T-helper 22 cell (primary cell): Measurements from ENCODE around the gene FERMT3.

Experiments
- DNase-seq: peaks from one replicate; pipeline ENCODE4 v3.0.0-alpha.2; 2020; ENCODE audit warnings: low read depth

Gene FERMT3

GRCh38 chr11:64186492-64187165 is 19.9 kb upstream of the FERMT3 start:
- DNase-seq: no peak

DNA sequence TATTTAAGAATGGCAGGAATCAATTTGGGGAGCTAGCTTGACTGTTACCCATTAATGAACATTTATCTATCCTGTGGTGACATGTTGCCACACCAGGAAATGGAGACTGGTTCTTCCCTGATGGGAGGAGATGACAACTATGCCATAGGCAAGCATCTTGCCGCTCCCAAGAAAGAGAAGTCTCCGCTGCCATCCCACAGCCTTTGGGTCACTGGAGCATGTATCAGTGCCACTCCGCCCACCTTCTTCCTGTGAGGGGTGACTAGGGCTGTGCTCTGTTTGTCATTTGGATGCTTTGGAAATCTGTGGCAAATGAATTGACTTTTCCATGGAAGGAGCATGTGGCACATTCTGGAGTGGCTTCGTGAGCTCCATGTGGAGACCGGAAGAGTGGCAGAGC is 14.1 kb upstream of the FERMT3 start:
- DNase-seq: no peak

DNA sequence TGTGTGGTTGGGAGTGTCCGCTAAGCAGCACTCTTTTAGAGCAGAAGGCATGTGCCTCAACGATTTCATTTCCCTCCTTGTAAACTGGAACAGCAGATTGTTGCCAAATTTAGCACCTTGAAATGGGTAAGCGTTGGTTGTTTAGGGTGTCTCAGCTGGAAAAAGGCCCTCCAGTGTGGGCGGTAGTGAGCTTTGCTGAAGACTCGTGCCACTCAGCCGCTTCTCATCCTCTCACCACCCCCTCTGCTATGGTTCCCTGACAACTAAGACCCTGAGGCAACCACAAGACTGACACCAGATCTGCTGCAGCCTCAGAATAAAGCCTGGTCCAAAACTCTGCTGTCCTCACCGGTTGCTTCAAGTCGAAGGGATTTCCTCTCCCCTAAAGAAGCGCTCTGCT is 9.9 kb upstream of the FERMT3 start:
- DNase-seq: no peak

GRCh38 chr11:64198511-64198910 is 8.0 kb upstream of the FERMT3 start:
- DNase-seq: no peak

- DNase-seq: no peak
These were observed 5.0 kb upstream of the FERMT3 start for GRCh38 chr11:64201543-64201942.

- no peak for DNase-seq
These were observed 3.5 kb upstream of the FERMT3 start for GRCh38 chr11:64202992-64203391.

DNA sequence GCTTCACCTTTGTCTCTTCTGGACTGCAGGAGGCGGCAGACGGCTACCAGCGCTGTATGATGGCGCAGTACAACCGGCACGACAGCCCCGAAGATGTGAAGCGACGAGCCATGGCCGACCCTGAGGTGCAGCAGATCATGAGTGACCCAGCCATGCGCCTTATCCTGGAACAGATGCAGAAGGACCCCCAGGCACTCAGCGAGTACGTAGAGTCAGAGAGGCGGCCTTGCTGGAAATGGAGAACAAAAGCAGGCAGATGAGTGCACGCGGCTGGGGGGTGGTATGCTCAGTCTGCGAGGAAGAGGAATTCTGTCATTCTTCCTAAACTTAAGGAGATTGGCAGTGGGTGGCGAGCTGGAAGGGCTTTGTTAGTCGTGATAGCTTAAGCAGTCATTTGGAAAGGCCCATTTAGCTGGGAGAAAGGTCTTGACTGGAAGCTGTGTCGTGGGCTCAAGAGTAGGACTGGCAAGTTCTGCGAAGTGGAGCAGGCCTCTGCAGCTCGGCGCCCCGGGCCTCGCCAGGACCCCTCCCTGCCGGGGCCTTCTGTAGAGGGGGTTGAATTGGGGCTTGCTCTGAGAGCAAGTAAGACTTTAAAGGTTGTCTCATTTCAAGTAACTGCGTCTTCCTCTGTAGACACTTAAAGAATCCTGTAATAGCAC is 3.0 kb upstream of the FERMT3 start:
- DNase-seq: no peak

GRCh38 chr11:64204080-64204440 is 2.5 kb upstream of the FERMT3 start:
- DNase-seq: no peak

- DNase-seq: peak; percentile 67
These were observed 2.0 kb upstream of the FERMT3 start for GRCh38 chr11:64204464-64204989.

DNA sequence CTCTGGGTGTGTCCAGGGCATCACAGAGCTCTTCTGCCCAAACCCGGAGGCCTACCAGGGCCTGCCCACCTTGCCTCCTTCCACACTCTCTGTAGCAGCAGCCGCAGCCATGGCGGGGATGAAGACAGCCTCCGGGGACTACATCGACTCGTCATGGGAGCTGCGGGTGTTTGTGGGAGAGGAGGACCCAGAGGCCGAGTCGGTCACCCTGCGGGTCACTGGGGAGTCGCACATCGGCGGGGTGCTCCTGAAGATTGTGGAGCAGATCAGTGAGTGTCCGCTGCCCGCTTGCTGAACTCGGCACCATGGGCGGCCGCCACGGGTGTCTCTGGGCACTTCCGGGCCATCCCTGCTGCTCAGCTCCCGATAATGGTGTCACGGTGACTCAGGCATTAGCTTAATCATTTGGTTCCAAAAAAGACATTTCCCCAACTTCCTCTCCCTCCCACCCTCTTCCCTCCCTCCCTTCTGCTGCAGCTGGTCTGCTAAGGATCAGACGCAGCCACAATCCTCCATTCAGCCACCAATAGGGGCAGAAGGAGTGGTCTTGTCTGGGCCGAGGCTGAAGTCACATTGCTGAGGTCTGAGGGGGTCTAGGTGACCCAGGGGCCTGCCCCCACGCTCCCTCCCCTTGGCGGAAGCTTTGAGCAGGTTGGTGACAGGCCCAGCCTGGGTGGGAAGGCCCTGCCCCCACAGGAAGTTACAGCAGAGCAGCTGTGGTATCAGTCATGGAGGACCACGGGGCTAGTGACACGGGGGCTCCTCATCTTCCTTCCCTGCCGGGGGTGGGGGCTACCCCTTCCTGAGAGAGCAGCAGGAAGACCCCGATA is 950 bp downstream of the FERMT3 start:
- DNase-seq: peak; percentile 59

DNA sequence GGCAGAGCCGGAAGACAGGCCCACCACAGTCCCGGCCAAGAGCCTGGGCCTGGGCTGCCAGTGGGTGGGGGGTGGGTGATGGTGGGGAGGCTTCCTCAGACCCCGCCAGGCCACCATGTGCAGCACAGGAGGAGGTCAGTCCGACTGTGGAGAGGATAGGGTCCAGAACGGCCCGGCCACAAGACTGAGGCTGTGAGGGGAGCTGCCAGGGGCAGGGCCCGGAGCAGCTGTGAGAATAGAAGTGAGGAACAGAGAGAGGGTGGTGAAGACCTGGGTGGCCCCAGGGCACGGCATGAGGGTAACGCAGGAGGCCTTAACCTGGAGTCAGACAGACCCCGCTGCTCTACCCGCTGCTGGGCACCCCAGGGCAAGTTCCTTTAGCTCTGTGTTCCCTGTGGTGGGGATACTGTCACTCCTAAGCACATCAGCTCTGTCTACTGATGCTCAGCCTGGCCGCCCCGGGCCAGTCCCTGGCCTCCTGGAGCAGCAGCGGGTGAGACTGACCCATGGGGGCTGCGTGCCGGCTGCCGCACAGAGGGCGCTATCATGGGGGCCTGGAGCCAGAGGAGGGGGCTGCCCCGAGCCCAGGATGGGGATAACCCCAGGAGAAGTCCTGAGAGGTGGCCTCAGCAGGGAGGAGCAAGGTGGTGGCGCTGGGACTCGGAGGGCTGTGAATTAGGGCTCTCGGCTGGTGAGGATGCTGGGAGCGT is 1.7 kb downstream of the FERMT3 start:
- DNase-seq: no peak

- DNase-seq: no peak
These were observed 2.5 kb downstream of the FERMT3 start for GRCh38 chr11:64208796-64209562.

- DNase-seq: no peak
These were observed 3.0 kb downstream of the FERMT3 start for GRCh38 chr11:64209563-64209843.

DNA sequence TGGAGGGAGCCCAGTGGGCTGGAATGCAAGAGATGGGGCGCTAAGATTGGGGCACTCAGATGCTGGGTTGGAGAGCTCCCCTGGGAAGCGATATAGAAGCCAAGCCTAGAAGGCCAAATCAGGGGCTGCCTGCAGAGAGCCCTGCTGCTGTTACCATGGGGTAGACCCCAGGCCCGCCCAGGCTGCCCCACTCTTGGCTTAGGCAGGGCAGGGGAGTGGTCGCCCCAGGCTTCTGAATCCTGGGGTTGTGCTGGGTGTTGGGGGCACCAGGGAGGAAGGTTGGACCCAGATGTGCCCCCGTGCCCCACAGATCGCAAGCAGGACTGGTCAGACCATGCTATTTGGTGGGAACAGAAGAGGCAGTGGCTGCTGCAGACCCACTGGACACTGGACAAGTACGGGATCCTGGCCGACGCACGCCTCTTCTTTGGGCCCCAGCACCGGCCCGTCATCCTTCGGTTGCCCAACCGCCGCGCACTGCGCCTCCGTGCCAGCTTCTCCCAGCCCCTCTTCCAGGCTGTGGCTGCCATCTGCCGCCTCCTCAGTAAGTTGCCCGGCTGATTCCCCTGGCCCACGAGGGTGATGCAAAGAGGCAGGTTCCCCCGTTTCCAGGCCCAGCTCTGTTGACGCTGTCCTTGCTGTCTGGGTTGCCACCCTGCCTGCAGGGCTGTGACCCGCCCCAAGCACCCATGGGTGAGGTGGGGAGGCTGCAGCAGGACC is 3.9 kb downstream of the FERMT3 start:
- no peak for DNase-seq

GRCh38 chr11:64211181-64211872 is 4.8 kb downstream of the FERMT3 start:
- no peak for DNase-seq

GRCh38 chr11:64216879-64217278 is 10.4 kb downstream of the FERMT3 start:
- DNase-seq: no peak

DNA sequence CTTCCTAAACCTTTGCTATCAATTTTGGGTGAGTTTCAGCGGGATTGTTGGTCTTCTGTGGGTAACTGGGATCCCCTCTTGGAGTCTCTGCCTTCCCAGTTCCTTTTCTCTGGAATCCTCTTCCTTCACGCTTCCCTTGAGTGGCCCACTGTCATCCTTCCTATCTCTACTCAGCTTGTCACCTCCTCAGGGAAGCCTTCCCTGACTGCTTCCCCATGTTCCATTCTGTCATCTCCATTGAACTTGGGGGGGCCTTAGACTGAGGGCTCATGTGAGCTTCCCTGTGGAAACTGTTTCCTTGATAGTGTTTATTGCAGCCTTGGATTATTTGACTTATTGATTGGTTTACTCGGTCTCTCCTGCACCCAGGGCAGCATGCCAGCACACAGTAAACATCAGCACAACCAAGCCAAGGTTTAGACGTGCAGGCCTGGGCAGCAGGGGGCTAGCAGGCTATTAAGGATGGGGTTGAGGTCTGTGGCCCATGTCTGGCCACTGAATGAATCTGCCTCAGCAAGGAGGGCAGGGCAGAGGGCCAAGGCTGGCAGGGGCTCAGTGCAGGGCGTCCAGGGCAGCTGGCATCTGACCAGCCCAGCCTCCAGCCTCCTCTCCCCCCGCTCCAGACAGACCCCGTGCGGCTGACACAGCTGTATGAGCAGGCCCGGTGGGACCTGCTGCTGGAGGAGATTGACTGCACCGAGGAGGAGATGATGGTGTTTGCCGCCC is 12.3 kb downstream of the FERMT3 start:
- DNase-seq: no peak

DNA sequence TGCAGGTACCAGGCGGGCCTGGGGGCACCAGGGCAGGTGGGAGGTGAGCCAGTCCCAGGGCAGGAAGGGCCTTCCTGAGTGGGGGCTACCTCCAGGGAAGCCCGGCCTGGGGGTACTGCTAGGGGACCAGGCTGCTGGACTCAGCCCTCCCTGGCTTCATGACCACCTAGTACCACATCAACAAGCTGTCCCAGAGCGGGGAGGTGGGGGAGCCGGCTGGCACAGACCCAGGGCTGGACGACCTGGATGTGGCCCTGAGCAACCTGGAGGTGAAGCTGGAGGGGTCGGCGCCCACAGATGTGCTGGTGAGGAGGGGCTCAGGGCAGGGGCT is 12.8 kb downstream of the FERMT3 start:
- DNase-seq: no peak

GRCh38 chr11:64219755-64220154 is 13.2 kb downstream of the FERMT3 start:
- DNase-seq: no peak

GRCh38 chr11:64220271-64220670 is 13.8 kb downstream of the FERMT3 start:
- no peak for DNase-seq
